GM12878 (cell line): ENCODE results near the gene C19orf44. TPM values are rescaled to one million over a fixed set of nuclear protein-coding genes. Genes with fewer than 3 reads are reported as not detected.

Source experiments
- CBX5 ChIP-seq: sonication (generic); IDR thresholded peaks from 2 replicates; pipeline ENCODE4 v1.6.1; 2016; ENCODE audit warnings: low read depth, moderate library complexity, mild to moderate bottlenecking, inconsistent platforms
- CEBPB ChIP-seq, 2 experiments: fragments of 150-350 bp in 1 of 2; IDR thresholded peaks; 2 replicates each; pipeline ENCODE4 v1.6.1; 2012 to 2014; ENCODE audit warnings: low read depth in 2 of 2, low read length in 2 of 2, borderline replicate concordance in 1 of 2, inconsistent platforms in 1 of 2
- CHD4 ChIP-seq: fragments of 200-600 bp; sonication (generic); IDR thresholded peaks from 2 replicates; pipeline ENCODE4 v1.6.1; 2016; ENCODE audit warnings: mild to moderate bottlenecking
- MEF2A ChIP-seq: IDR thresholded peaks from 2 replicates; pipeline ENCODE4 v1.6.1; 2011; ENCODE audit warnings: low read depth, mild to moderate bottlenecking, low read length, moderate library complexity; ENCODE audit not compliant: insufficient read depth
- NFIC ChIP-seq: IDR thresholded peaks from 2 replicates; pipeline ENCODE4 v1.6.1; 2012; ENCODE audit warnings: low read depth, mild to moderate bottlenecking, inconsistent platforms, low read length, moderate library complexity
- NFXL1 ChIP-seq: fragments of 450-650 bp; IDR thresholded peaks from 2 replicates; pipeline ENCODE4 v1.6.1; 2017; ENCODE audit warnings: antibody characterized with exemption, mild to moderate bottlenecking, borderline replicate concordance
- NRF1 ChIP-seq: conservative IDR thresholded peaks from 2 replicates; pipeline ENCODE4 v1.6.1; 2011; ENCODE audit warnings: mild to moderate bottlenecking, low read depth, low read length, improper control_type of control experiment
- PAX8 ChIP-seq: fragments of 450-650 bp; IDR thresholded peaks from 2 replicates; pipeline ENCODE4 v1.6.1; 2017; ENCODE audit warnings: mild to moderate bottlenecking, moderate library complexity
- PML ChIP-seq: IDR thresholded peaks from 2 replicates; pipeline ENCODE4 v1.6.1; 2012; ENCODE audit warnings: low read length, inconsistent platforms
- POLR2AphosphoS5 ChIP-seq: IDR thresholded peaks from 2 replicates; pipeline ENCODE4 v1.6.1; 2011; ENCODE audit warnings: mild to moderate bottlenecking, low read length, inconsistent platforms
- POU2F2 ChIP-seq: IDR thresholded peaks from 3 replicates; pipeline ENCODE4 v1.6.1; 2011; ENCODE audit warnings: low read depth, mild to moderate bottlenecking, low read length, borderline replicate concordance
- SIX5 ChIP-seq: IDR thresholded peaks from 2 replicates; pipeline ENCODE4 v1.6.1; 2011; ENCODE audit warnings: mild to moderate bottlenecking, low read depth, low read length, moderate library complexity; ENCODE audit not compliant: severe bottlenecking
- SP1 ChIP-seq: IDR thresholded peaks from one replicate; pipeline ENCODE4 v1.6.1; 2011; ENCODE audit warnings: low read depth, low read length
- polyA plus RNA-seq, 11 experiments: library from polyadenylated mRNA; depleted of rRNA in 4 of 11; unstranded in 6 of 11; stranded (reverse) in 5 of 11; fragments of >200 nt; fragmentation: Nextera tagmentation in 4 of 11; fragmentation: Illumina TruSeq in 1 of 11; extraction: Ambion mirVana in 4 of 11; extraction: Trizol in 1 of 11; gene quantifications; 1 replicate in 1 of 11; 2 replicates in 10 of 11; pipeline versions ENCODE4 v1.2.1 to v1.2.3, GENCODE V29; 2011 to 2016; ENCODE audit warnings: inconsistent platforms in 2 of 11, missing spikeins in 2 of 11, low read depth in 1 of 11
- total RNA-seq, 4 experiments: library from RNA; depleted of rRNA in 3 of 4; stranded (reverse); fragments of >200 nt in 3 of 4; fragmentation: Illumina TruSeq in 1 of 4; extraction: Trizol in 1 of 4; gene quantifications; 2 replicates each; pipeline versions ENCODE4 v1.2.1 to v1.2.3, GENCODE V29; 2013 to 2021
- TF ChIP-seq, protein P1 (sequence below): IDR thresholded peaks from 2 replicates; pipeline ENCODE4 v1.6.1; 2011; ENCODE audit warnings: low read depth, mild to moderate bottlenecking, low read length, moderate library complexity, borderline replicate concordance; ENCODE audit errors: extremely low read depth
- TF ChIP-seq, protein P2 (sequence below): IDR thresholded peaks from 2 replicates; pipeline ENCODE4 v1.6.1; 2011; ENCODE audit warnings: borderline replicate concordance, low read depth, mild to moderate bottlenecking, moderate library complexity, low read length; ENCODE audit not compliant: insufficient read depth, poor library complexity, severe bottlenecking
- TF ChIP-seq, protein P3 (sequence below): fragments of 450-650 bp; IDR thresholded peaks from 2 replicates; pipeline ENCODE4 v1.6.1; 2016; ENCODE audit warnings: mild to moderate bottlenecking
- TF ChIP-seq, protein P4 (sequence below): fragments of 450-650 bp; IDR thresholded peaks from 2 replicates; pipeline ENCODE4 v1.6.1; 2016; ENCODE audit warnings: mild to moderate bottlenecking
- TF ChIP-seq, protein P5 (sequence below): fragments of 450-650 bp; IDR thresholded peaks from 2 replicates; pipeline ENCODE4 v1.6.1; 2016; ENCODE audit warnings: mild to moderate bottlenecking, moderate library complexity, borderline replicate concordance

Gene C19orf44
- total and polyA plus RNA-seq, 10 of the 15 experiments (the other 5 are each of a cell fraction or from before 2014, with no cell fraction given) = 0.26 to 5.2 (median 3.6) TPM

DNA sequence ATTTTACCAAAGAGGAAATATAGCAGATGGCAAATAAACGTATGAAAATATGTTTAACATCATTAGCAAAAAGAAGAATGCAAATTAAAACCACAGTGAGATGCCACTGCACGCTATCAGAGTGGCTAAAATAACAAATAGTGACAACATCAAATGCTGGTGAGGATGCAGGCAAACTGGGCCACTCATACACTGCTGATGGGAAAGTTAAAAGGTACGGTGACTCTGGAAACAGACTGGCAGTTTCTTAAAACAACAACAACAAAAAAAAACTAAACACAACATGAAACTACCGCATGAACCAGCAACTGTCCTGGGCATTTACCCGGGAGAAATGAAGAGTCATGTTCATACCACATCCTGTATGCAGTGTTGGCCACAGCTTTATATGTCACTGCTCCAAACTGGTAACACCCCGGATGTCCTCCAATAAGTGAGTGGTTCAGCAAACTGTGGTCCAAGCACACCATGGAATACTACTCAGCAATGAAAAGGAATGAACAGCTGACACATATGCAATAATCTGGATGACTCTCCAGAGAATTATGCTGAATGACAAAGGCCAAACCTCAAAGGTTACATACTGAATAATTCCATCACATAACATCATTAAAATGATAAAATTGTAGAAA lies 46.7 kb upstream of the C19orf44 start (continued):
- TF ChIP-seq NRF1 (no peak), SP1 (peak; percentile 50), SIX5 (no peak), NFIC (peak; percentile 88), CBX5 (peak; percentile 56; the same call in 1 of the 2 replicates), POLR2AphosphoS5 (peak; percentile 34; the same call in 1 of the 2 replicates), POU2F2 (peak; percentile 98), NFXL1 (no peak), PML (peak; percentile 57; the same call in 1 of the 2 replicates), PAX8 (no peak), CHD4 (0 out of 2 replicates have a peak, but pooled peaks have one; percentile 93), MEF2A (peak; percentile 77), CEBPB (IDR thresholded peaks at IDR 0.05; ENCODE audit: borderline replicate concordance in 1 of 2, low read depth in 2 of 2, low read length in 2 of 2) (peak in 1 of 2 experiments; percentile 46; a peak in 1 of 4 replicates)
- TF ChIP-seq, protein P1, sequence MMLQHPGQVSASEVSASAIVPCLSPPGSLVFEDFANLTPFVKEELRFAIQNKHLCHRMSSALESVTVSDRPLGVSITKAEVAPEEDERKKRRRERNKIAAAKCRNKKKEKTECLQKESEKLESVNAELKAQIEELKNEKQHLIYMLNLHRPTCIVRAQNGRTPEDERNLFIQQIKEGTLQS = no peak
- TF ChIP-seq, protein P2, sequence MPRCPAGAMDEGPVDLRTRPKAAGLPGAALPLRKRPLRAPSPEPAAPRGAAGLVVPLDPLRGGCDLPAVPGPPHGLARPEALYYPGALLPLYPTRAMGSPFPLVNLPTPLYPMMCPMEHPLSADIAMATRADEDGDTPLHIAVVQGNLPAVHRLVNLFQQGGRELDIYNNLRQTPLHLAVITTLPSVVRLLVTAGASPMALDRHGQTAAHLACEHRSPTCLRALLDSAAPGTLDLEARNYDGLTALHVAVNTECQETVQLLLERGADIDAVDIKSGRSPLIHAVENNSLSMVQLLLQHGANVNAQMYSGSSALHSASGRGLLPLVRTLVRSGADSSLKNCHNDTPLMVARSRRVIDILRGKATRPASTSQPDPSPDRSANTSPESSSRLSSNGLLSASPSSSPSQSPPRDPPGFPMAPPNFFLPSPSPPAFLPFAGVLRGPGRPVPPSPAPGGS = peak; percentile 49
- TF ChIP-seq, protein P3, sequence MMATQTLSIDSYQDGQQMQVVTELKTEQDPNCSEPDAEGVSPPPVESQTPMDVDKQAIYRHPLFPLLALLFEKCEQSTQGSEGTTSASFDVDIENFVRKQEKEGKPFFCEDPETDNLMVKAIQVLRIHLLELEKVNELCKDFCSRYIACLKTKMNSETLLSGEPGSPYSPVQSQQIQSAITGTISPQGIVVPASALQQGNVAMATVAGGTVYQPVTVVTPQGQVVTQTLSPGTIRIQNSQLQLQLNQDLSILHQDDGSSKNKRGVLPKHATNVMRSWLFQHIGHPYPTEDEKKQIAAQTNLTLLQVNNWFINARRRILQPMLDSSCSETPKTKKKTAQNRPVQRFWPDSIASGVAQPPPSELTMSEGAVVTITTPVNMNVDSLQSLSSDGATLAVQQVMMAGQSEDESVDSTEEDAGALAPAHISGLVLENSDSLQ = peak; percentile 73; the same call in 1 of the 2 replicates
- TF ChIP-seq, protein P4, sequence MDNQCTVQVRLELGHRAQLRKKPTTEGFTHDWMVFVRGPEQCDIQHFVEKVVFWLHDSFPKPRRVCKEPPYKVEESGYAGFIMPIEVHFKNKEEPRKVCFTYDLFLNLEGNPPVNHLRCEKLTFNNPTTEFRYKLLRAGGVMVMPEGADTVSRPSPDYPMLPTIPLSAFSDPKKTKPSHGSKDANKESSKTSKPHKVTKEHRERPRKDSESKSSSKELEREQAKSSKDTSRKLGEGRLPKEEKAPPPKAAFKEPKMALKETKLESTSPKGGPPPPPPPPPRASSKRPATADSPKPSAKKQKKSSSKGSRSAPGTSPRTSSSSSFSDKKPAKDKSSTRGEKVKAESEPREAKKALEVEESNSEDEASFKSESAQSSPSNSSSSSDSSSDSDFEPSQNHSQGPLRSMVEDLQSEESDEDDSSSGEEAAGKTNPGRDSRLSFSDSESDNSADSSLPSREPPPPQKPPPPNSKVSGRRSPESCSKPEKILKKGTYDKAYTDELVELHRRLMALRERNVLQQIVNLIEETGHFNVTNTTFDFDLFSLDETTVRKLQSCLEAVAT = peak; percentile 57; the same call in 1 of the 2 replicates
- TF ChIP-seq, protein P5, sequence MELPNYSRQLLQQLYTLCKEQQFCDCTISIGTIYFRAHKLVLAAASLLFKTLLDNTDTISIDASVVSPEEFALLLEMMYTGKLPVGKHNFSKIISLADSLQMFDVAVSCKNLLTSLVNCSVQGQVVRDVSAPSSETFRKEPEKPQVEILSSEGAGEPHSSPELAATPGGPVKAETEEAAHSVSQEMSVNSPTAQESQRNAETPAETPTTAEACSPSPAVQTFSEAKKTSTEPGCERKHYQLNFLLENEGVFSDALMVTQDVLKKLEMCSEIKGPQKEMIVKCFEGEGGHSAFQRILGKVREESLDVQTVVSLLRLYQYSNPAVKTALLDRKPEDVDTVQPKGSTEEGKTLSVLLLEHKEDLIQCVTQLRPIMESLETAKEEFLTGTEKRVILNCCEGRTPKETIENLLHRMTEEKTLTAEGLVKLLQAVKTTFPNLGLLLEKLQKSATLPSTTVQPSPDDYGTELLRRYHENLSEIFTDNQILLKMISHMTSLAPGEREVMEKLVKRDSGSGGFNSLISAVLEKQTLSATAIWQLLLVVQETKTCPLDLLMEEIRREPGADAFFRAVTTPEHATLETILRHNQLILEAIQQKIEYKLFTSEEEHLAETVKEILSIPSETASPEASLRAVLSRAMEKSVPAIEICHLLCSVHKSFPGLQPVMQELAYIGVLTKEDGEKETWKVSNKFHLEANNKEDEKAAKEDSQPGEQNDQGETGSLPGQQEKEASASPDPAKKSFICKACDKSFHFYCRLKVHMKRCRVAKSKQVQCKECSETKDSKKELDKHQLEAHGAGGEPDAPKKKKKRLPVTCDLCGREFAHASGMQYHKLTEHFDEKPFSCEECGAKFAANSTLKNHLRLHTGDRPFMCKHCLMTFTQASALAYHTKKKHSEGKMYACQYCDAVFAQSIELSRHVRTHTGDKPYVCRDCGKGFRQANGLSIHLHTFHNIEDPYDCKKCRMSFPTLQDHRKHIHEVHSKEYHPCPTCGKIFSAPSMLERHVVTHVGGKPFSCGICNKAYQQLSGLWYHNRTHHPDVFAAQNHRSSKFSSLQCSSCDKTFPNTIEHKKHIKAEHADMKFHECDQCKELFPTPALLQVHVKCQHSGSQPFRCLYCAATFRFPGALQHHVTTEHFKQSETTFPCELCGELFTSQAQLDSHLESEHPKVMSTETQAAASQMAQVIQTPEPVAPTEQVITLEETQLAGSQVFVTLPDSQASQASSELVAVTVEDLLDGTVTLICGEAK = 0 out of 2 replicates have a peak, but pooled peaks have one; percentile 13
